Prostate gland (tissue), 2 donors: ENCODE data around the gene AIPL1. TPM values are rescaled to one million over a fixed set of nuclear protein-coding genes. Genes with fewer than 3 reads are reported as not detected.

ENCODE experiments used
- DNase-seq: peaks from one replicate; pipeline ENCODE4 v3.0.0-alpha.2; 2019; ENCODE audit warnings: low spot score
- H3K27ac ChIP-seq, 2 donors: fragments of 200-600 bp; sonication (generic); 2 replicates each; pipeline ENCODE4 v1.5.1; 2017 to 2019
- H3K27me3 ChIP-seq: fragments of 200-600 bp; sonication (generic); replicated peaks from 2 replicates; pipeline ENCODE4 v1.5.1; 2019; ENCODE audit not compliant: insufficient read depth
- H3K36me3 ChIP-seq, 2 donors: fragments of 200-600 bp; sonication (generic); 1 replicate in 1 of 2; 2 replicates in 1 of 2; pipeline versions ENCODE4 v1.5.1 to v1.8.1; 2017 to 2019
- H3K4me1 ChIP-seq: fragments of 200-600 bp; sonication (generic); replicated peaks from 2 replicates; pipeline ENCODE4 v1.5.1; 2019
- H3K4me3 ChIP-seq, 2 donors: fragments of 200-600 bp; sonication (generic); 2 replicates each; pipeline ENCODE4 v1.5.1; 2017 to 2019
- H3K9me3 ChIP-seq: fragments of 200-600 bp; sonication (generic); 2 replicates; pipeline ENCODE4 v1.5.1; 2017
- POLR2A ChIP-seq: fragments of 450-650 bp; IDR thresholded peaks from one replicate; pipeline ENCODE4 v1.6.1; 2016; ENCODE audit warnings: antibody characterized with exemption, mild to moderate bottlenecking
- POLR2AphosphoS5 ChIP-seq: sonication (generic); formaldehyde crosslinking; IDR thresholded peaks from one replicate; pipeline ENCODE4 v1.6.1; 2017; ENCODE audit warnings: antibody characterized with exemption
- whole genome bisulfite sequencing: methylation state at CpG from one replicate; pipeline ENCODE4 v1.1.5; 2018; 5-methylcytosine and 5-hydroxymethylcytosine counted together
- intact Hi-C: fragments of 100-400 bp; cut with DNase I; formaldehyde crosslinking; loops from one replicate; pipeline ENCODE4 v1.14.2; 2022
- total RNA-seq, 2 donors: library from RNA; depleted of rRNA; stranded (reverse); fragments of >200 nt; gene quantifications; one replicate each; pipeline ENCODE4 v1.1.0, GENCODE V29; 2016
- TF ChIP-seq, protein P1 (sequence below), 4 experiments: fragments of 200-600 bp in 2 of 4; fragments of 450-650 bp in 2 of 4; sonication (generic) in 2 of 4; IDR thresholded peaks; 1 replicate in 3 of 4; 2 replicates in 1 of 4; pipeline ENCODE4 v1.5.1; 2016 to 2019; ENCODE audit warnings: antibody characterized with exemption in 4 of 4, mild to moderate bottlenecking in 2 of 4, moderate library complexity in 2 of 4

Gene AIPL1
- total RNA-seq, 2 donors from 2014 or later = not detected

DNA sequence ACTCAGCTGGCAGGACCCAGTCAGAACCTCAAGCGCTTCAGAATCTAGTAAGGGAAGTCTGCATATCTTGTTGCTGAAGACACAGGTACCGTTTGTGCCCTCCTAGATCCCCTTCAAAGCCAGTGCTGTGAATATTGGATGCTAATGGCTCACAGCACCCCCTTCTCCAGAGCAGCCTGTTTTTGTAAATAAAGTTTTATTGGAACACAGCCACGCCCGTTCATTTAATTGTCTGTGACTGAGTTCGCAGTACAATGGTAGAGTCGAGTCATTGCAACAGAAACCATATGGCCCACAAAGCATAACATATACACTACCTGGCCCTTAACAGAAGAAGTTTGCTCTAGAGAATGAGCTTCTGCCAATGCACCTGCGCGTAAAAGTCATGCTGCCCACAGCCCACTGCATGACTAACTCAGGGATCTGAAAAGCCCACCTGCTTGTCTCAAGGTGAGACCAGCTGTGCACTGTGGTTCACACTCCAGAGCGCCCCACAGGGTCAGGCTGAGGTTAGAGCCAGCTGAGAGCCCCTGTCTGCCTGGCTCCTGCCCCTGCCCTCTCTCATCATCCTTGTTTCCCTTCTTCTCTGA is 48.8 kb downstream of the AIPL1 start:
- no peak overlapping the region for H3K4me3 ChIP-seq
- no peak for DNase-seq
- TF ChIP-seq POLR2A (no peak), POLR2AphosphoS5 (no peak)
- TF ChIP-seq, protein P1, sequence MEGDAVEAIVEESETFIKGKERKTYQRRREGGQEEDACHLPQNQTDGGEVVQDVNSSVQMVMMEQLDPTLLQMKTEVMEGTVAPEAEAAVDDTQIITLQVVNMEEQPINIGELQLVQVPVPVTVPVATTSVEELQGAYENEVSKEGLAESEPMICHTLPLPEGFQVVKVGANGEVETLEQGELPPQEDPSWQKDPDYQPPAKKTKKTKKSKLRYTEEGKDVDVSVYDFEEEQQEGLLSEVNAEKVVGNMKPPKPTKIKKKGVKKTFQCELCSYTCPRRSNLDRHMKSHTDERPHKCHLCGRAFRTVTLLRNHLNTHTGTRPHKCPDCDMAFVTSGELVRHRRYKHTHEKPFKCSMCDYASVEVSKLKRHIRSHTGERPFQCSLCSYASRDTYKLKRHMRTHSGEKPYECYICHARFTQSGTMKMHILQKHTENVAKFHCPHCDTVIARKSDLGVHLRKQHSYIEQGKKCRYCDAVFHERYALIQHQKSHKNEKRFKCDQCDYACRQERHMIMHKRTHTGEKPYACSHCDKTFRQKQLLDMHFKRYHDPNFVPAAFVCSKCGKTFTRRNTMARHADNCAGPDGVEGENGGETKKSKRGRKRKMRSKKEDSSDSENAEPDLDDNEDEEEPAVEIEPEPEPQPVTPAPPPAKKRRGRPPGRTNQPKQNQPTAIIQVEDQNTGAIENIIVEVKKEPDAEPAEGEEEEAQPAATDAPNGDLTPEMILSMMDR (IDR thresholded peaks at IDR 0.05) = no peak
- H3K36me3 ChIP-seq = no peaks in the 10 kb centered on the region
- H3K4me1 ChIP-seq = no peaks in the 10 kb centered on the region
- no peak overlapping the region for H3K27ac ChIP-seq
- WGBS = 76% methylated on average over 9 of the region's 9 CpGs
- H3K9me3 ChIP-seq = no peaks in the 10 kb centered on the region
- no peaks in the 10 kb centered on the region for H3K27me3 ChIP-seq
- intact Hi-C loops = no loop called here

DNA sequence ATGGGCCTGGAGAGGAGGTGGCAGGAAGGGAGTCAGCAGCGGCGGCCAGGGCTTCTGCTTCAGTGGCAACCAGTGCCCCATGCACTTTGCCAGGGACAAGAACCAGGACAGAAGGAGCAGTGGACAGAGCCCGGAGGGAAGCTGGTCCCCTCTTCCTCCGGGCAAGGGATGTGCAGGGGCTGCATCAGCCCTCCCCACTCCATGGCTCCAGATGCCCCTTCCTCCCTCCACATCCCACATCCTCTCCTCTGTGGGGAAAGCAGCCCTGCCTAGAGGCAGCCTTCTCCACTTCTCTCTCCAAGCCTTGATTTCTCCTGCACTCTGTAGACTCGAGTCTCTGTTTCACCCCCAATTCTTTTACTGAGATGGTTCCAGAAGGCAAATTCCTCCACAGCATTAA is 50.4 kb downstream of the AIPL1 start:
- no peak for DNase-seq
- H3K27me3 ChIP-seq = no peaks in the 10 kb centered on the region
- 77% methylated on average over 5 of the region's 5 CpGs for WGBS
- TF ChIP-seq, protein P1 (IDR thresholded peaks at IDR 0.05) = no peak
- TF ChIP-seq POLR2A = no peak
- TF ChIP-seq POLR2AphosphoS5 = no peak
- no peaks in the 10 kb centered on the region for H3K9me3 ChIP-seq
- intact Hi-C loops = no loop called here
- no peaks in the 10 kb centered on the region for H3K4me1 ChIP-seq
- H3K36me3 ChIP-seq = no peaks in the 10 kb centered on the region
- H3K27ac ChIP-seq = no peak overlapping the region
- no peak overlapping the region for H3K4me3 ChIP-seq

DNA sequence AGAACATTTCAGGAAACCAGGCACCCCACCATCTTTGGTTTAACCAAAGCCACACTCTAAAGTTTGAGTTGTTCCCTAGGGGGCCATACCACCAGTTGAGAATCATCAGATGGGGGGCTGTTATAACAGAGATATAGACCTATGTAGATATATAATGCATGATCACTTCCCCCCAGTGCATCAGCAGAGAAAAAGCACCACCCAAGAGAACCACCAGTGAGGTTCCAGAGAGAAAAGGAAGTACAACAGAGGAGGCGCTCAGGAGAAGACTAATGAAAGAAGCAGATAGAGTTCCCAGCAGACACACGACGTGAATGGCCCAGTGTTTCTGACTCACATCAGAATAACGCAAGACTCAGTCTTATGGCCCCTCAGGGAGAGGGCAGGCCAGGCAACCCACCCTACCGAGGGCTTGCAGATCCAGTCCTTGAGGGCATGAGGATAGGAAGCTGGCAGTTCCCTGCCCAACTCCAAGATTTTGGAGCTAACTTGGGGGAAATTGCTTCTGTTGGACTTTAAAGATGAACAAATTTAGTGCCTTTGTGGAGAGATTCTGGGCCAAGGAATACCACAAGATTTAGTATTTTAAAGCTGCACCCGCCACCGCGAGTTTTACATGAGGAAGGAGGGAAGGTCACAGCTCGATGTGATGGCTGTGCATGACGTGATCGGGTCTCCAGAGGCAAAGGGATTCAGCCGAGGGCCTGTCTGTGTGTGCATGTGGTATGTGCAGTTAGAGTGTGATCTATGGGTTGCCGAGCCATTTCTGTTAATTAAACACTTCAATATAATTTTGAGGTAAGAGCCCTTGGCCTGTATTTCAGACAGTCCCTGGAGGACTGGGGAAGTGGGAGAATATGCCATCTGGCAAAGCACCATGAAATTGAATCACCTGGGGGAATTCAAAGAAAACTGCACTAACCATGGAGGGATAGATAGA is 53.1 kb downstream of the AIPL1 start:
- 86% methylated on average over 13 of the region's 13 CpGs for WGBS
- no peak for DNase-seq
- Histone ChIP-seq H3K9me3 (no peaks in the 10 kb centered on the region), H3K4me1 (no peaks in the 10 kb centered on the region), H3K27ac (no peak overlapping the region), H3K27me3 (no peaks in the 10 kb centered on the region), H3K4me3 (no peak overlapping the region), H3K36me3 (no peaks in the 10 kb centered on the region)
- TF ChIP-seq, protein P1 (IDR thresholded peaks at IDR 0.05) = no peak
- no peak for TF ChIP-seq POLR2AphosphoS5
- intact Hi-C loops = no loop called here

DNA sequence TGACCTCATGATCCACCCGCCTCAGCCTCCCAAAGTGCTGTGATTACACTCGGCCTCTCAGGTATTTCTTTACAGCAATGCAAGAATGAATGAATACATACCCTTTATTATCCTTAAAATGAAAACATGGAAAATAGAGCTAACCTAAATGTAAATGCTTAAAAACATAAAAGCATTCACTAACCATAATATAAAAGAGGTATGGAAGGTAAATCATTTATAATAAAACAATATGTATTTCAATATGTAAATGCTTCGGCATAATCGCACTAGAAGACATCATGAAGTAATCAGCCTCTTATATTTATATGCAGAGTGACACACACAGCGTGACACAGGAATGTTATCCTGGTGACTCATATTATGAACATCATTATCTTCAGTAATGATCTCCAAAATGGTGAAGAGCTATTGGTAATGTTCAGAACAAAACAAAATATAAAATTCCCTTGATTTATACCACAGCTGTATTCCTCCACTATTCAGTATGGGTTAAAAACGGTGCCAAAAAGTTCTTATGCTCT is 53.9 kb downstream of the AIPL1 start:
- intact Hi-C loops = no loop called here
- WGBS = 70% methylated on average over 6 of the region's 6 CpGs
- TF ChIP-seq POLR2AphosphoS5 (no peak), POLR2A (no peak)
- TF ChIP-seq, protein P1 (IDR thresholded peaks at IDR 0.05) = no peak

More for the DNA sequence above, 53.9 kb downstream of the AIPL1 start:
- Histone ChIP-seq H3K27me3 (no peaks in the 10 kb centered on the region), H3K27ac (no peak overlapping the region), H3K36me3 (no peaks in the 10 kb centered on the region), H3K4me1 (no peaks in the 10 kb centered on the region), H3K4me3 (no peak overlapping the region), H3K9me3 (no peaks in the 10 kb centered on the region)
- DNase-seq = no peak
